Hematopoietic multipotent progenitor cell treated with erythropoietin and hydrocortisone succinate and interleukin-3 and kit ligand, for 15 days (in vitro differentiated cells): ENCODE measurements around the gene ARL4D.
A peak's percentile ranks its signal among the peaks of the same experiment; 100 is the strongest.
"Not testable (repeated sequence)": the region's sequence is repeated elsewhere in the genome, so short reads cannot be mapped to it uniquely, and the experiment has no call there.

Experiments
- DNase-seq: peaks from one replicate; pipeline ENCODE4 v3.0.0-alpha.2; 2015; ENCODE audit warnings: low spot score

The ARL4D gene

GRCh38 chr17:43369986-43370385 is 28.8 kb upstream of the ARL4D start:
- DNase-seq: no peak

DNA sequence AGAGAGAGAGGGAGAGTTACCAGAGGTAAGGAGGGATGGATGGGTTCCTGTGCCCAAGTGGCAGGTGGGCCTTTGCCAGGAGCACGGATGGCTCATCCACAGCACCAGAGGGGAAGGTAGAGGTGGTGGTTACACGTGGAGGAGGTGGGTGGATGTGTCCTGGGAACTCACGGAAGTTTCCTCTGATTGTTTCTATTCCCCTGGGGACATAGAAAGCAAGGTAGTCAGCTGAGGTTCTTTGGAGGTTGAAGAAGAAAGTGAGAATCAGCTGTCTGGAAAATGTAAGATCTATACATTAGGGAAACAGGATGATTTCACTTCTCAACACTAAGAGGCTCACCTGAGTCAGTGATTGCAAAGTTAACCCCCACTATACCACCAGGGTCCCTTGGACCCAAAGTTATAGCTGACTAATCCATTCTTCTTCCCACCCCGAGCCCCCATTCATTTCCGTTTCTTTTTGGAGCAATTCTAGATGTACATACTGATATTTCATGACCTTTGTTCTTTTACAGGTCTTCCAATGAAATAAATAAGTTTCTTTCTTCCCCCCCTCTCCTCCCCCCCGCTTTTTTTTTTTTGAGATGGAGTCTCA is 27.5 kb upstream of the ARL4D start:
- DNase-seq: no peak

GRCh38 chr17:43372273-43372911 is 26.4 kb upstream of the ARL4D start:
- no peak for DNase-seq

DNA sequence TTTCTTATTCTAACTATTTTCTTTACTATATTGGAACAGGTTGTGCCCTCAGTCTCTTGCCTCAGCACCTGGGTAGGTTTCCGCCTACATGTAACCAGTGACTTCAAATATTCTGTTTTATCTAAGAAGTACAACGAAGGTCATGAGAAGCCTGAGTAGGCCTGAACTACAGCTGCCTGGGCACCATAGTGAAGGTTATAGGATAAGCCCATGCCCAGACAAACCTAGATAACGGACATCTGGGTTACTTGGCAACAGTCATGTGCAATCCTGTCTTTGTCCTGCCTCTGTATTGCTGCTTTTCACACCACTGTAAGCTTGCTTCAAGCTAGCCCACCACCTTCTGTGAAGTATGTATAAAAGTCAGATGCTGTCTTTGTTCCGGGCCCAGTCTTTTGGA is 25.4 kb upstream of the ARL4D start:
- peak; percentile 44 for DNase-seq

DNA sequence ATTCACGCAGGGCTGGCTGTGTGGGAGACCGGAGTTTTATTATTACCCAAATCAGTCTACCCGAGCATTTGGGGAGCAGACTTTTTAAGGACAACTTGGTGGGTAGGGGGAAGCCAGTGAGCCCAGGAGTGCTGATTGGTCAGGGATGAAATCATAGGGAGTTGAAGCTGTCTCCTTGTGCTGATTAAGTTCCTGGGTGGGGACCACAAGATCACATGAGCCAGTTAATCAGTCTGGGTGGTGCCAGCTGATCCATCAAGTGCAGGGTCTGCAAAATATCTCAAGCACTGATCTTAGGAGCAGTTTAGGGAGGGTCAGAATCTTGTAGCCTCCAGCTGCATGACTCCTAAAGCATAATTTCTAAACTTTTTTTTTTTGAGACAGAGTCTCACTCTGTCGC is 22.9 kb upstream of the ARL4D start:
- DNase-seq: not testable (repeated sequence)

- DNase-seq: no peak
These were observed 21.6 kb upstream of the ARL4D start for GRCh38 chr17:43377056-43377810.

DNA sequence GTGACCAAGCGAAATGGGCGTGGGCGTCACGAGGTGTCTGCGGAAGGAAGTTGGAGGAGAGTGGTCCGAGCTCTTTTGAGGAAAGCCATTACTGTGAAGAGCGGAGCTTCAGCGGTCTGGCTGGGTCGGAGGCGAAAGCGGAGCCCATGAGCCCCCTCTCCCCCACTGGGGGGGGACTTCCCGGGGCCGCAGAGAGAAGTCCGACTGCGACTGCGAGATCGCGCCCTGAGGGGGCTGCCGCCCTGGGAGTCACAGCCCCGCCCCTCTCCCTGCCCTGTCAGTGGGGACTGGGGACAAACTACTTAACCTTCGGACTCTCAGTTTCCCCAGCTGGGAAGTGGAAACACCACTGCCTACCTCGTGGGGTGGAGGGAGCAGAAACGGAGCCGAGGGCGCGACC is 20.0 kb upstream of the ARL4D start:
- no peak for DNase-seq

DNA sequence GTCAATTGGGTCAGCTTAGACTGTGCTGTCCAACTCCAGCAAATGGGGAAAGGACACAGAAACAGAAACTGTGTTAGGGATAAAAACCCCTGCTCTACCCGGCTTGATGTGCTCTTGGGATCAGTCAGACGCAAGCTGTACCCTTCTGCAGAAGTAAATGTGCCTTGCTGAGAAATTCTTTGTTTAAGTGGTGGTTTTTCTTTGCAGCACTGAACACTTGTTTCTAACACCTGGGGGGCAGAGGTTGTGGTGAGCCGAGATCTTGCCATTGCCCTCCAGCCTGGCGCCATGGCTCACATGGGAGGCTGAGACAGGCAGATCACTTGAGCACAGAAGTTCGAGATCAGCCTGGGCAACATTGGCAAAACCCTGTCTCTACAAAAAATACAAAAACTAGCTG is 18.5 kb upstream of the ARL4D start:
- no peak for DNase-seq

DNA sequence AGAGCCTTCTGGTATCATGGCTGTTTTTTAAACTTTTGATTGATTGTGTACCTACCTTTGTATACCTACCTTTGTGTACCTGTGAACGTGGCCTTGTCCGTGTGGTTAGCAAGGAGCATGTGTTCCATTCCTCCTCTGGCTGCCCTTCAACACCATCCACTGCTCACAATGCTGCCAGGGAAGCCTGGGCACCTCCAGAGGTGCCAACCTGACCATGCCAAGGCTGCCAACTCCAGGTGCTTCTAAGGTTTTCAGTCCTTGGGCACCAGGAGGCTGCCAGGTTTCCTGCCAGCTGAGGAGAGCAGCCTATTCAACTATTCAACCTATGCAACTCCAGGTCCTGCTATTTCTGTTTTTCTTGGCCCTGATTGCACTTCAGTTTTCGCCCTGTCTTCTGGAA is 17.6 kb upstream of the ARL4D start:
- no peak for DNase-seq

GRCh38 chr17:43381621-43382020 is 17.2 kb upstream of the ARL4D start:
- no peak for DNase-seq

- DNase-seq: no peak
These were observed 16.0 kb upstream of the ARL4D start for GRCh38 chr17:43382776-43383175.

DNA sequence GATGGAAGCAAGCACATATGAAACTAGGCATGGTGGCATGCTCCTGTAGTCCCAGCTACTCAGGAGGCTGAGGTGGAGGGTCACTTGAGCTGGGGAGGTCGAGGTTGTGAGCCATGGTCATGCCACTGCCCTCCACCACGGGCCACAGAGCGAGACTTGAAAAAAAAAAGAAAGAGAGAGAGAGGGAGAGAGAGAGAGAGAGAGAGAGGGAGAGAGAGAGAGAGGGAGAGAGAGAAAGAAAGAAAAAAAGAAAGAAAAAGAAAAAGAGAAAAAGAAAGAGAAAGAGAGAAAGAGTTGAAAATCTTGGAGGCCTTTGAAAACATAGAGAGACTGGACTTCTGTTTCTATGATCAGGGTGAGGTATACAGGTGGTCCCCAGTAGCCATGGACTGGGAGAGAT is 15.4 kb upstream of the ARL4D start:
- DNase-seq: no peak

DNA sequence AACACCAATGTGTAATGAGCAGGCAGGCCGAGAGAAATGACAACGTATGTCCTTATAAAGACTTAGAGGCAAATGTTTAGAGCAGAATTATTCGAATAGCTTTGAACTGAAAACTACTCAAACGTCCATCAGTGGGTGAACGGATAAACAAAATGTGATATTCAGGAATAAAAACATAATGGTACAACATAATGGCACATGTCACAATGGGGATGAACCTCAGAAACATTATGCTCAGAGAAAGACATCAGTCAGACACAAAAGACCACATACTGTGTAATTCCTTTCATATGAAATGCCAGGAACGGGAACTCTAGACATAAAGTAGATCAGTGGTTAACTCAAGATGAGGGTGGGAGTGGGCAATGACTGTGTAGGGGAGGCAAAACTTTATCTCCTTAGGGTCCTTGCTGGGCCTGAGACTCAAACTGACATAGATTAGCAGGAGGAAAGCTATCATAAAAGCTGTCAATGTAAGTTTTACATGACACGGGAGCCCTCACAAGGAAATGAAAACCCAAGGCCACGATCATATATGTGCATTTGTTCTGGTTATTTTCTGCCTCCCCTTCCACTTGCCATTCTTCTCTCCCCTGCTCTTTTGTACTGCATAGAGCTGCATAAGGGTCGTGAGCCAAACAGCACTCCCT is 14.8 kb upstream of the ARL4D start:
- no peak for DNase-seq

DNA sequence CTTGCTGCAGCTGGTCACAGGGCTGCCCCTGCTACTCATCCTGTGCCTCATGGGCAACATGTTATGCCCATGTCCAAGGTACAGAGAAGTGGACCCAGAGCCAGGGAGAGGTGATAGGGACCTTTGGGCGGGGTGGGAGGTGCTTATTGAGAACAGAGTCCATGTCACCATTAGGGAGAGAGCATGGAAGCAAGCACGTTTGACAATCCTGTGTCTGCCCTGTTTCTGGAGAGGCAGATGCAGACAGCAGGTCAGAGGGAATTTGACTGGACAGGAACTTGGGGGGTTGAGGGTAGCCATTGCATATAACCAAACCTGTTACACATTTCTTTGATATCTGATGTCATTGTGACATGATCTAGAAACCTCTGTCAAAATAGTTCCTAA is 14.3 kb upstream of the ARL4D start:
- DNase-seq: no peak

DNA sequence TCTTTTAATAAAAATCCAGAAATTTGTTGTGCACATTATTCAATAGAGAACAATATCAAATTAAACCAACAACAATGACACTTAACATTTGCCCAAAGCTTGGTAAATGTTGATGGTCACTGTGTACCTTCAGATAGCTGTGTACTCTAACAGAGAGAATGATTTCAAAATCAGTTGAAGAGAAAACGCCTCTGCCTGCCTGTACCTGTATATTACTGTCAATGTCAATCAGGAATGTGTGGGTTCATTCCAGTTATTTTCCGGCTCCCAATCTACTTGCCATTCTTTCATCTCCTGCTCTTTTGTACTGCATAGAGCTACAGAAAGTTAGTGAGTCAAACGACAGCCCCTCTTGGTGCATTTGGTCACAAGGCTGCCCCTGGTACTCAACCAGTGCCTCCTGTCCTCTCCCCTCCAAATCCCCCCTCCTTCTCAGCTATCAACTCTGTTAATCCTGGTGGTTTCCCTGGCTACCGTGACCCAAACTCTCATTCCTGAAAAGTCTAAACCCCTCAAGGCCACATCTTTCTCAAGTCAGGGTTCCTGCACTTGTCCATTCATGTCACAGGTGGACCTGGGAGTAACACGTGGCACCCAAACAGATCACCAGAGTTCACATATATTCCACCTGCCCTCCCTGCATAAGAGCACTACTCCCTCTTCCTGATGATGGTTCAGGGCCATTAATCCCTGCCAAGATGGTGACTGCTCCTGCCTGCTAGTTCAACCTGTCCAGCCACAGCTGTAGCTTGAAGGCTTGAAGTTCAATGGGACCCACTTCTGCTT is 13.6 kb upstream of the ARL4D start:
- DNase-seq: no peak

- DNase-seq: peak; percentile 90
These were observed 10.3 kb upstream of the ARL4D start for GRCh38 chr17:43388359-43389045.

DNA sequence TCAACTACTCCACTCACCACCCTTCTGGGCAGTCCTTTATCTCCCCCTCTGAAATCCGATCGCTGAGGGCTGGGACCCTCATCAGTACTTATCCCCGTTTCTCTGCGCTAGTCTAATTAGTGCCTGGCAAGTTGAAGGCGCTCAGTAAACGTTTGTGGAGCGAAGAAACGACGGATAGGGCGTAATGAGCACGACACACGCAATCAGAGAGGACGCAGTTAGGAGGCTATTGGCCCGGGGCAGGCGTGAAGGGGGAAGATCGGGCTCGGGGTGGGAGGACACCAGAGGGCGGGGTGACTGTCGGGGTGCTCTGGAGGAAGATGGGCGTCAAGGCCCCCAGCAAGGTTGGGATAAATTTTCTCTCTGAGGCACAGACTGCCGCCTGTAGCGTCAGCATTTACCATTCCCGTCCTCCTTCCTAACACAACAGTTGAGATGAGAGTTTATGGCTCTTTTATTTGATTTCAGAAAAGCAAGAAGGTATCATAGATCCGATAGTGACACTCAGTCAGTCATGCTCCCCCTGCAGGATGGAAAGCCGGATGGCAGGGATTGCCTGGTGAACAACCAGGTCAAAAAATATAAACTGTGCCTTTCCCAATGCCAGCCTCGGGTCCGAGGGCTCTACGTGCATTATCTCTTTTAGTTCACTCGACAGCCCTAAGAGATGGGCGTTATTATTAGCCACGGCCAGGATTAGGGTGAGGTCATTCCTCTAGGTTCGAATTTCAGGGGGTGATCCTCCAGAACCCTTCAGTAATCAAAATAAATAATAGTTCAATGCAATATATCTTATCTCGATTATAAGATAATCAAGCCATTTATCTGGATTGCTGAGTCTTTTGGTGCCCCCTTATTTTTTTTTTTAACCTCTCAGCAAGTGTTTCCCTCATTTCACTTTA is 9.5 kb upstream of the ARL4D start:
- DNase-seq: peak; percentile 85

DNA sequence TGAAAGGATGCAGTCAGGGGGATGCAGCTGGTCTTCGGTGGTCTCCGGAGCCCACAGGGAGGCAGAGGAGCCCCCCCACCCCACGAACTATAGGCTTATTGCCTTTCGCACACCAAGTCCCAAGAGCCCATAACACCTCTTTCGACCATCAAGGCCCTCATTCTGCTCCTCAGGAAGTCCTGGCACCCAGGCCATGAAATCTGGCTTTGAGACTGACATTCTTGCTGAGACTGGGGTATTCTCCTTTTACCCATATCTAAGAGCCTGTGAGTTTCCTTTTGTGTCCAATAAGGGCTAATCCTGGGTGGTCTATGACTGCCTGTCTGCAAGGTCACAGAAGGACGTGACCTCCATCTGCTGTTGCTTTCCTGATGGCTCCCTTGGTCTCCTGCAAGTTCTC is 6.4 kb upstream of the ARL4D start:
- DNase-seq: no peak

- peak; percentile 91 for DNase-seq
These were observed 4.8 kb upstream of the ARL4D start for GRCh38 chr17:43393944-43394482.

DNA sequence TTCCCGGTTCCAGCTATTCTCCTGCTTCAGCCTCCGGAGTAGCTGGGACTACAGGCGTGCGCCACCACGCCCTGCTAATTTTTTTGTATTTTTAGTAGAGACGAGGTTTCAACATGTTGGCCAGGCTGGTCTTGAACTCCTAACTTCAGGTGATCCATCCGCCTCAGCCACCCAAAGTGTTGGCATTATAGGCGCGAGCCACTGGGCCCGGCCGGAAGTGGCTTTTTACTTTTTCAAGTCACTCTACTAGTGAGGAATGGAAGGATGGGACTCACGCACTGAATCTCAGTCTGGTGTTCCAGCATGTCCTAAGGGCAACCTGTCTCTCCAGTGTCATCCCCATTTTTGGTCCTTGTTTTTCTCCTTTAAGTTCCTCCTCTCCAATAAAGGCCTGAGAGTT is 4.1 kb upstream of the ARL4D start:
- DNase-seq: not testable (repeated sequence)
